GM21360 (cell line): ENCODE results near the gene BOC.
"Not testable (repeated sequence)": the region's sequence is repeated elsewhere in the genome, so short reads cannot be mapped to it uniquely, and the experiment has no call there.

Experiments used
- ATAC-seq: cut with Tn5 transposase; IDR thresholded peaks from one replicate; pipeline ENCODE4 v1.9.1; 2021; ENCODE audit warnings: mild to moderate bottlenecking, moderate library complexity; ENCODE audit not compliant: unreplicated experiment

BOC gene, protein sequence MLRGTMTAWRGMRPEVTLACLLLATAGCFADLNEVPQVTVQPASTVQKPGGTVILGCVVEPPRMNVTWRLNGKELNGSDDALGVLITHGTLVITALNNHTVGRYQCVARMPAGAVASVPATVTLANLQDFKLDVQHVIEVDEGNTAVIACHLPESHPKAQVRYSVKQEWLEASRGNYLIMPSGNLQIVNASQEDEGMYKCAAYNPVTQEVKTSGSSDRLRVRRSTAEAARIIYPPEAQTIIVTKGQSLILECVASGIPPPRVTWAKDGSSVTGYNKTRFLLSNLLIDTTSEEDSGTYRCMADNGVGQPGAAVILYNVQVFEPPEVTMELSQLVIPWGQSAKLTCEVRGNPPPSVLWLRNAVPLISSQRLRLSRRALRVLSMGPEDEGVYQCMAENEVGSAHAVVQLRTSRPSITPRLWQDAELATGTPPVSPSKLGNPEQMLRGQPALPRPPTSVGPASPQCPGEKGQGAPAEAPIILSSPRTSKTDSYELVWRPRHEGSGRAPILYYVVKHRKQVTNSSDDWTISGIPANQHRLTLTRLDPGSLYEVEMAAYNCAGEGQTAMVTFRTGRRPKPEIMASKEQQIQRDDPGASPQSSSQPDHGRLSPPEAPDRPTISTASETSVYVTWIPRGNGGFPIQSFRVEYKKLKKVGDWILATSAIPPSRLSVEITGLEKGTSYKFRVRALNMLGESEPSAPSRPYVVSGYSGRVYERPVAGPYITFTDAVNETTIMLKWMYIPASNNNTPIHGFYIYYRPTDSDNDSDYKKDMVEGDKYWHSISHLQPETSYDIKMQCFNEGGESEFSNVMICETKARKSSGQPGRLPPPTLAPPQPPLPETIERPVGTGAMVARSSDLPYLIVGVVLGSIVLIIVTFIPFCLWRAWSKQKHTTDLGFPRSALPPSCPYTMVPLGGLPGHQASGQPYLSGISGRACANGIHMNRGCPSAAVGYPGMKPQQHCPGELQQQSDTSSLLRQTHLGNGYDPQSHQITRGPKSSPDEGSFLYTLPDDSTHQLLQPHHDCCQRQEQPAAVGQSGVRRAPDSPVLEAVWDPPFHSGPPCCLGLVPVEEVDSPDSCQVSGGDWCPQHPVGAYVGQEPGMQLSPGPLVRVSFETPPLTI

GRCh38 chr3:113211330-113212149 lies at the start of gene BOC:
BOC (plus strand) TSS chr3:113211557; CDS start chr3:113249803, 38,246 bp downstream.
- no peak for ATAC-seq

DNA sequence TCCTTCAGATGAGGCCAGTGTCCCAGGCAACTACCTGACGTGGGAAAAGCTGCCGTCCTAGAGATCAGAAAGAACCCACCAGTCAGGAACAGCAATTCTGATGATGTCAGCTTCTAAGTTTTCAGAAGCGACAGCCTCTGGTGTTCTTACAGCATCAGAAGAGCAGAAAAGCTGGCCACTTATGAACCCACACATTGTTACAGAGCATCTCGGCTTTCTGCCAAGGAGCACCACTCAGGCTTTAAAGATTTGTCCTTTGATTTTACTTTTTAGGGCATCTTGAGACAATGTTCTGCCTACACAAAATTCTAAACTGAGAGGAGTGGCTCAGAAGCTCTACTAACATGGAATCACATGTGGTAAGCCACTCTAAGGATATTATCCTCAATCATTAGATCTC lies 49.7 kb upstream of the BOC start:
- no peak for ATAC-seq

DNA sequence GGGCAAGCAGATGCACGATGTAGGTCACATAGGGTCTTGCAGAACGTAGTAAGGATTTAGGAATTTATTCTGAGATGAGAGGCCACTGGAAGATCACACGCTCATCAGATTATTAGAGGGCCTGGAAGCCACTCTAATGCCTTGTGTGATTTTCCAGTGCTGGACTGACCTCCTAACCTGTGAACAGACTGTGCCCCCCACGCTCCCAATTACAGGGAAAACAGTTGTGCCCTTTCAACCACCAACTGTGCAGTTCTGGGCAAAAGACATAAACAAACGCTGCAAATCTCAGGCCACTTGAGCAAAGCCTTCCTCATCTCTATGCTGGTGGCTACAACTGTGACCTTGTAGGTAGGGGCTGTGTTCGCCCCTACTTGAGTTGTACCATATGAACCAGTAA lies 48.2 kb upstream of the BOC start:
- ATAC-seq, result no peak

- ATAC-seq, result no peak
Observed at GRCh38 chr3:113165841-113166240, 45.5 kb upstream of the BOC start.

DNA sequence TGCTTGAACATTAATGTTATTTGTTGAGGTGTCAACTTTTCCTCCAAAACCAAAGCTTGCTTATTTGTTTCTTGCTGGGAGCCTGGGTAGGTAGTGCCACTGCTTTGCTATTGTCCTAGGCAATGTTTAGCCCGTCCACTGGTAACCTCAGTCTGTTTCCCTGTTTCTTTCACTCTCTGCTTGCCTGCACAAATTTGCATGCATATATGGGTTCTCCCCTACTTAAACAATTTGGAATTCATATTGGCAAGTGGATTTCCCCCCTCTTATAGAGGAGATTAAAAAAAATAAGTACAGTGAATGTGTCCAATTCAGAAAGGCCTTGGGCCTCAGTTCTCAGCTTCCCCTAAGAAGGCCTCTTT lies 45.0 kb upstream of the BOC start:
- ATAC-seq, result no peak

- no peak for ATAC-seq
Observed at GRCh38 chr3:113166719-113167492, 44.5 kb upstream of the BOC start.

DNA sequence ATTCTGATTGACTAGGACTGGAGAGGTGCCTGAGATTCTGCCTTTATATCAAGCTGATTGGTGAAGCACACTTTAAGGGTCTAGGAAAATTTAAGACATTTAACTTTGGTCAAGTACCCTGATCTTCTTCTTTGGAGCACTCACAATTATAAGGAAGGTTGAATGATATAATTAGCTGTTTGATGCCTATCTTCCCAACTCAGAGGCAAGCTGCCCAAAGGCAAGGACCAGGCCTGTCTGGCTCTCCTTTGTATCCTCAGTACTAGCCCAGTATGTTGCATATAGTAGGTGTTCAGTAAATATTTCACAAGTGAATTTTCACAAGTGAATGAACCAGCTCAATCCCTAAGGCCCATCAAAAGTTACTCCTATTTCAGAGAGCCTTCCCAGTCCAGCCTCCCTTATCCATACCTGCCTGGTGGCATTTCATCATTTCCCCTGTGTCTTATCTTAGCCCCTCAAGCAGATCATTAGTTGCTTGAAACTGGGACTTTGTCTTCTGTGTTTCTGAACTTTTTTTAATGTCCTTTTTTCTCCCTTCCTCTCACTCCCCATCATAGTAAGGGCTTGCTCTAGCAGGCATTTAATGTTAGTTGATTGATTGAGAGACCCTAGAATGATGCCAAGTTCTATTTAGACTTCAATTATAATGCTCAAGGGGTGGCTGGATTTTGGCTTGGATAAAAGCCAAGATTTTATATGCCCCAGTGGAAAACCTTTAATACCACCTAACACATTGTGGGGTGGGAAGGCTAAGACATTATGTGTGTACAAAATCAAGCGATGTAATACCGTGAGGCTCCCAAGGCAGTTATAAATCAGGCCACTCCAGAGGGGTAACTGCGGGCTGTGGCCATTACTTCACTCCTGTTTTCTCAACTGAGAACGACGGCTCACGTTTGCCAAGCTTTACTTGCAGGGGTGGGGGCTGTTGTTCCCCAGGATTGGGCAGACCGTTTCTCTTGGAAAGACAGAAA lies 43.2 kb upstream of the BOC start:
- ATAC-seq, result no peak

DNA sequence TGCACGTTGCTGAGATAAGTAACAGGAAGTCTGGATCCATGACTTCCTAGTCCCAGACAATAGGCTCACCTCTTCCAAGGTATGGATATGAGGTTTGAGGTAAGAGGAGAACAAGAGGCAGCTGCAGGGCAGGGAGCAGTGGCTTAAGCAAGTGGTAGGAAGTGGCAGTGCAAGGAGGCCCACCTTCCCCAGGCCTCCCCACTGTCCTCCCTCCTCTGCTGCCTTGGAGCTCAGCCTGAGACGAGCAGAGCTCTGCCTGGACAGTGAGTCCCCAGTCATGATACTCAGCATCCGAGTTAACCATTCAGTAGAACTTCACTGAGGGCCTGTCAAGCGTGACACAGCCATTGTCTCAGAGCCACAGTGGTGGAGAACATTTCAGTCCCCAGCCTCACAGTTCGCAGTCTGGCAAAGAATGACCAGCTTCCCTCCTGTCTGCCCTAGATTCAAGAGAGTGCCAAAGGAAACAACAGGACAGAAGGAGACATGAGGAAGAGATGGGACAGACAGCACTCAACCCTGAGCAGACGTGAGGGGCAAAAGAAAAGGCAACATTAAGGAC lies 41.4 kb upstream of the BOC start:
- no peak for ATAC-seq

DNA sequence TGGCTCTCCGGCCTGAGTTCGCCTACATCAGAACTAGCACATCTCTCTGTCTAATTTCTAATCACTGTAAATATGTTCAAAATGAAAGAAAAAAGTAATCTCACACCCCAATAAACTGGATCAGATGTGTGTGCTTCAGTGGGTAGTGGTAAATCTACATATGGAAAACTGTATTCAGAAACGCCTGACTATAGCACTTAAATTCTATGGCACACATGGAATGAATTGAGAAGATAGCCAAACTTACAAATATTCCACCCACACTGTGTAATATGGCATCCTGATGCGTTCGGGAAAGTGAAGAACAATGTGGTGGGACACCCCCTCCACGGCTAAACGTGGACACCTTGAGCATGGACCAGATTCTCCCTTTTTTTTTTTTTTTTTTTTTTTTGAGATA lies 40.6 kb upstream of the BOC start:
- ATAC-seq, result no peak

DNA sequence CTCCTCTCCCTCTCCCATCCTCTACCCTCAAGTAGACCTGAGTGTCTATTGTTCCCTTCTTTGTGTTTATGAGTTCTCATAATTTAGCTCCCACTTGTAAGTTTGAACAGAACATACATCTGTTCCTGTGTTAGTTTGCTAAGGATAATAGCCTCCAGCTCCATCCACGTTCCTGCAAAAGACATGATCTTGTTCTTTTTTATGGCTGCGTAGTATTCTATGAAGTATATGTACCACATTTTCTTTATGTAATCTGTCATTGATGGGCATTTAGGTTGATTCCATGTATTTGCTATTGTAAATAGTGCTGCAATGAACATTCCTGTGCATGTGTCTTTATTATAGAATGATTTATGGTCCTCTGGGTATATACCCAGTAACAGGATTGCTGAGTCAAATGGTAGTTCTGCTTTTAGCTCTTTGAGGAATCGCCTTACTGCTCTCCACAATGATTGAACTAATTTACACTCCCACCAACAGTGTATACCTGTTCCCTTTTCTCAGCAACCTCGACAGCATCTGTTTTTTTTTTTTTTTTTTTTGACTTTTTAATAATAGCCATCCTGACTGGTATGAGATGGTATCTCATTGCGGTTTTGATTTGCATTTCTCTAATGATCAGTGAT lies 39.6 kb upstream of the BOC start:
- ATAC-seq, result not testable (repeated sequence)

DNA sequence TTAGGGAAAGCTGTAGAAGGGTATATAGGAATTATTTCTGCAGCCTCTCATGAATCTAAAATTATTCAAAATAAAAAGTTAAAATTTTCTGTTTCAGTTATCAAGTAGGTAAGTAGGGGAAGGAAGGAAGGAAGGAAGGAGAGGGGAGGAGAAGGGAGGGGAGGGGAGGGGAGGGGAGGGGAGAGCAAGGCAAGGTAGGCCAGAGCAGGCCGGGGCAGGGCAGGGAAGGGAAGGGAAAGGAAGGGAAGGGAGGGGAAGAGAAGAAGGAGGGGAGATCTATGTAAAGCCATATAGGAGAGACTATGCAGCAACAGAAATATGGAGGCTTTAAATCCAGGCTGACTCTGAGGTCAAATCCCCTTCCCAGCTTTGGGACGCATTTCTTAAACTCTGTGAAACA lies 38.3 kb upstream of the BOC start:
- no peak for ATAC-seq

GRCh38 chr3:113174304-113174703 lies 37.1 kb upstream of the BOC start:
- ATAC-seq, result no peak

DNA sequence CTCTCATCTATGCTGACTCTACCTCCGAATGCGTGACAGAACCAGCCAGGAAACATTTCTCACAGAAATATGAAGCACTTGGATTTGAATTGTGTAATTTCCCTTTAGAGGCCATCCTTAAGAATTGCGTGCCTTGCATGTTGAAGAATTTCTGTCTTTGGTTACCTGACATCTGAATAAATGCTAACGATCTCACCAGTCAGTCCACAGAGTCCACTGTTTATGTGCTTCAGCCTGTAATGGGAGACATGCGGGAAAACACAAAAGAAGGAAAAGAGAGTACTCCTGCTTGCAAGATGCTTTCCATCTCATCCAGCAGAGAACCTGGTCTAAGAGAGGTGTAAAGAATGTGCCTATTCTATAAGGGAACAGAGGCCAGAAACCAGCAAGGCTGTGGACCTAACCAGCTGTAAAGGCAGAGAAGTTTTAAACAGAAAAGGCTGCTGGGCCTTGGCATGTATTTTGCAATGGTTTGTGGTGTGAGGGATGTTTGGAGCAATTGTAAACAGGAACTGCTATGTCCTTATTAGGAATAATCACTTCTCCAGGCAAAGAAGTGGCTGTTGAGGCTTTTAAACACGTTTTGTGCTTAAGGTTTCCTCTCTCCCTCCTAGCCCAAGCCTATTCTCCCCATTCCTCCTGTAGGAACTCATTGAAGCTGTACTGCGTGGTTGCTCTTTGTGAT lies 36.4 kb upstream of the BOC start:
- no peak for ATAC-seq

GRCh38 chr3:113177526-113177925 lies 33.8 kb upstream of the BOC start:
- ATAC-seq, result no peak

DNA sequence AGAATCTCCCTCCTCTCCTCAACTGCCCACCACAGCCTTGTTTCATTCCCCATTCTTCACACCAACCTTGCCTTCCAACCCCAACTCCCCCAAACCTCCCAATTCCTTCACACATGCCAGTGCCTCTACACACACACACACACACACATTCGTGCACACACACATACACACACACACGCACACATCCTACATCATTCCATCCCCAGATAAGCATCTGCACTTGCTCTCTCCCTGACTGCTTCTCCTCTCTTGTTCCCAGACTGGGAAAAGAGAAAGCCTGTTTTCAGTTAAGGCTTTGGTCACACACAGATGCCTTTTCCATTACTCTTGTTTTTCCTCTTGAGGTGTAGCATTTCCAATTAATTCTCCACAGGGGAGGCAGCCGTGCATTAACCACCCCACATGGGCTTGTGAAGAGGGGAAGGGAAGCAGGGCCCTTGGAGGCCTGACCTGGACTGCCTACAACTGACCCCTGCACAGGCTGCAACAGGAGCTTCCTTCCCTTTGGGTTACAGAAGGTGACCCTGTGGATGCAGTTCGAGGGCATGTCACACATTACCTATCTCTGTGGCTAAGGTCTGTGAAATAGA lies 32.0 kb upstream of the BOC start:
- no peak for ATAC-seq

DNA sequence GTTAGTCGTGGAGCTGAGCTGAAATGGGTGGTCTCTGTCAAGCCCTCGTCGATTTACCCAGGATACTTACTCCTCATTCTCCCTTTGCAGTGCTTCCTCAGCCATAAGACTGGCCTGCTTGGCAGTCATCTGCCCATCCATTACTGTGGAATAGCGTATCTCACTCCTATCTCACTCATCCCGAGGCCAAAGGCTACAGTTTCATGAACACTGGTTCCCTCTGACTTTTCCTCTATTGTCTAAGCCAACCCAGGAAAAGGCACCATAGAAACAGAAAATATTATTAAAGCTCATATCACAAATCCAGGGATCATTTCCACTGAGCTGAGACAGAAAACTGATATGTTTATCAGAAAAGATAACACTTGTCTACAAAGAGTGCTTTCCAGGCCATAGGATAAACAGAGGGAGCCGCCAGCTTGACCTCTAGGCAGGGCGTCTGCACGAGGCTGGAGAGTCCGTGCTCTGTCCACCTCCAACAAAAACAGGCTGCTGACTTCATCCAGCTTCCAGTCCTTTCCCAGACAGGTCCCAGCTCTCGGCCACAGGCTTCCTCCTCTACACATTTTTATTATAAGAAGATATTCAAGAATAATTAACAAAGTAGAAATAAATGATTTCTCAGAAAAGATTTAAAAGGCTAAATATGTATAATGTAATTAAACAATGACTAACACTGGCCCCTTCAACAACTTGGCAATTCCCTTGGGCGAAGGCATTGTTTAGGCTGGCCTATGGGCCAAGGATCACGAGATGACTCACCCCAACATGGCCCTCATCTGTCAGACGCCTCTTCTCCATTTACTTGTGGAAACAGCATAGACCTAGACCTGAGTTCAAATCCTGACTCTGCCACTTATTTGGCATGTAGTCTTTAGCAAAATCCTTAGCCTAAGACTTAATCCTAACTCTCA lies 27.4 kb upstream of the BOC start:
- no peak for ATAC-seq
